Upper lobe of right lung (tissue), 1 donor: ENCODE results near the gene MYH11. TPM values are rescaled to one million over a fixed set of nuclear protein-coding genes. Genes with fewer than 3 reads are reported as not detected.
"Not testable (repeated sequence)": the region's sequence is repeated elsewhere in the genome, so short reads cannot be mapped to it uniquely, and the experiment has no call there.

Experiments used
- ATAC-seq: fragments of 200-7000 bp; cut with Tn5 transposase; one replicate; pipeline ENCODE4 v1.9.1; 2020; ENCODE audit warnings: mild to moderate bottlenecking, moderate library complexity
- DNase-seq: peaks from one replicate; pipeline ENCODE4 v3.0.0-alpha.2; 2020
- H3K27ac ChIP-seq: fragments of 200-600 bp; one replicate; pipeline ENCODE4 v1.8.0; 2022
- H3K27me3 ChIP-seq: fragments of 200-600 bp; one replicate; pipeline ENCODE4 v1.8.0; 2022; ENCODE audit warnings: mild to moderate bottlenecking
- H3K36me3 ChIP-seq: fragments of 200-600 bp; one replicate; pipeline ENCODE4 v1.8.0; 2022
- H3K4me1 ChIP-seq: fragments of 200-600 bp; one replicate; pipeline ENCODE4 v1.8.0; 2022
- H3K4me3 ChIP-seq: fragments of 200-600 bp; one replicate; pipeline ENCODE4 v1.8.0; 2022; ENCODE audit warnings: mild to moderate bottlenecking
- H3K9me3 ChIP-seq: fragments of 200-600 bp; one replicate; pipeline ENCODE4 v1.8.0; 2022
- intact Hi-C: fragments of 100-400 bp; cut with DNase I; formaldehyde crosslinking; loops from one replicate; pipeline ENCODE4 v1.11.0; 2022
- total RNA-seq: library from RNA; stranded (reverse); fragmentation: NEBNext Ultra II Directional; extraction: Animal tissue kit (Norgen Biotek cat#: 25700); gene quantifications from one replicate; pipeline ENCODE4 v1.2.1, GENCODE V29; 2021
- TF ChIP-seq, protein P1 (sequence below): fragments of 200-600 bp; IDR thresholded peaks from one replicate; pipeline ENCODE4 v1.8.0; 2022; ENCODE audit warnings: antibody characterized with exemption
- donor health status: DM: no; HTN: yes; CAD: no; lungs with severe emphysema.

MYH11 gene
- total RNA-seq, 1 donor from 2014 or later, result 106 TPM

DNA sequence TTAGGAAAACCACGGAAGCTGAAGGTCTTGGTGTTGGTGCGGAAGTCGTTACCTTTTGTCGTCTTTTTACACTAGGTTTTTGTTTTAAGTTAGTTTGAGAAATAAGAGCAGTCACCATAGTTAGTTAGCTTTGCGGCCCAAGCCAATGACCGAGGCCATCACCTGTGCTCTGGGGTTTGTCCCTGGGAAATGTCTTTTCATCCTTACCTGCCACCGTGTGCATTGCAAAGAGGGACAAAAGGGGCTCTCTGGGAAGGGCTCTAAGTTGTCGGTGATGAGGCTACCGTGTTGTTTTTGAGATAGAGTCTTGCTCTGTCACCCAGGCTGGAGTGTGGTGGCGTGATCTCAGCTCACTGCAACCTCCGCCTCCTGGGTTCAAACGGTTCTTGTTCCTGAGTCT is 157.0 kb downstream of the MYH11 start:
- H3K27me3 ChIP-seq, result no peaks in the 10 kb centered on the region
- H3K36me3 ChIP-seq, result peaks cover 69% of the 10 kb centered on the region
- H3K4me3 ChIP-seq, result no peak overlapping the region
- TF ChIP-seq, protein P1, sequence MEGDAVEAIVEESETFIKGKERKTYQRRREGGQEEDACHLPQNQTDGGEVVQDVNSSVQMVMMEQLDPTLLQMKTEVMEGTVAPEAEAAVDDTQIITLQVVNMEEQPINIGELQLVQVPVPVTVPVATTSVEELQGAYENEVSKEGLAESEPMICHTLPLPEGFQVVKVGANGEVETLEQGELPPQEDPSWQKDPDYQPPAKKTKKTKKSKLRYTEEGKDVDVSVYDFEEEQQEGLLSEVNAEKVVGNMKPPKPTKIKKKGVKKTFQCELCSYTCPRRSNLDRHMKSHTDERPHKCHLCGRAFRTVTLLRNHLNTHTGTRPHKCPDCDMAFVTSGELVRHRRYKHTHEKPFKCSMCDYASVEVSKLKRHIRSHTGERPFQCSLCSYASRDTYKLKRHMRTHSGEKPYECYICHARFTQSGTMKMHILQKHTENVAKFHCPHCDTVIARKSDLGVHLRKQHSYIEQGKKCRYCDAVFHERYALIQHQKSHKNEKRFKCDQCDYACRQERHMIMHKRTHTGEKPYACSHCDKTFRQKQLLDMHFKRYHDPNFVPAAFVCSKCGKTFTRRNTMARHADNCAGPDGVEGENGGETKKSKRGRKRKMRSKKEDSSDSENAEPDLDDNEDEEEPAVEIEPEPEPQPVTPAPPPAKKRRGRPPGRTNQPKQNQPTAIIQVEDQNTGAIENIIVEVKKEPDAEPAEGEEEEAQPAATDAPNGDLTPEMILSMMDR, result no peak
- no peaks in the 10 kb centered on the region for H3K4me1 ChIP-seq
- DNase-seq, result no peak
- H3K9me3 ChIP-seq, result no peaks in the 10 kb centered on the region
- no peak for ATAC-seq
- H3K27ac ChIP-seq, result no peak overlapping the region
- intact Hi-C loops, result no loop called here

DNA sequence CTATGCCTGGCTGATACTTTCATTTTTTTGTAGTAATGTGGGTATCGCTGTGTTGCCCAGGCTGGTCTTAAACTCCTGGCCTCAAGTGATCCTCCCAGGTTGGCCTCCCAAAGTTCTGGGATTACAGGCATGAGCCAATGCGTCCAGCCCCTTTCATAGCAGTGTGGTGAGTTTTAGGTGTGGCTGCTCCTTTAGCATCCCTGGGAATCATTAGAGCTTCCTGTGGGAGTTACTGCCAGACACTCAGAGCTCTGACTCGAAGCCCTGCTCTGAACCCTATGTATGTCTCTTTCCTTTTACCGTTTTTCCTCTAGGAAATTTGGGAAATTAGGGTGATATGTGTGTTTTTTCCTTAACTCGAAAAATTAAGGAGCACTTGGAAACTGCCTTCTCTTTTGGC is 162.3 kb downstream of the MYH11 start:
- ATAC-seq (no peak), DNase-seq (no peak)
- Histone ChIP-seq H3K27me3 (no peaks in the 10 kb centered on the region), H3K36me3 (peaks cover 89% of the 10 kb centered on the region), H3K9me3 (no peaks in the 10 kb centered on the region), H3K27ac (no peak overlapping the region), H3K4me3 (no peak overlapping the region), H3K4me1 (no peaks in the 10 kb centered on the region)
- TF ChIP-seq, protein P1, result no peak
- intact Hi-C loops, result no loop called here

- H3K27me3 ChIP-seq, ATAC-seq, H3K27ac ChIP-seq, H3K9me3 ChIP-seq, DNase-seq, H3K4me3 ChIP-seq, intact Hi-C loops, H3K4me1 ChIP-seq: not testable (repeated sequence)
- peaks cover 86% of the 10 kb centered on the region for H3K36me3 ChIP-seq
Measured at GRCh38 chr16:15692508-15692907, 164.3 kb downstream of the MYH11 start.

DNA sequence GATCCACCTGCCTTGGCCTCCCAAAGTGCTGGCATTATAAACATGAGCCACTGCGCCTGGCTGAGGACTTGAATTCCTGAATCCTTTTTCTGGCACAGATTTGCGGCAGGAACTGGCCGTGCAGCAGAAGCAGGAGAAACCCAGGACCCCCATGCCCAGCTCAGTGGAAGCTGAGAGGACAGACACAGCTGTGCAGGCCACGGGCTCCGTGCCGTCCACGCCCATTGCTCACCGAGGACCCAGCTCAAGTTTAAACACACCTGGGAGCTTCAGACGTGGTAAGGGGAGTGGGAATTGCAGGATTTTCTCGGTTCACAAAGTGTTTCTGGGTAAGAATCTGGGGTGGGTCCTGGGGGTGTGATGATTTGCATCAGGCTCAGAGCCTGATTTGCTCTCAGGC is 165.8 kb downstream of the MYH11 start:
- no peaks in the 10 kb centered on the region for H3K9me3 ChIP-seq
- no peaks in the 10 kb centered on the region for H3K4me1 ChIP-seq
- intact Hi-C loops, result no loop called here
- TF ChIP-seq, protein P1, result no peak
- no peak overlapping the region for H3K4me3 ChIP-seq
- no peaks in the 10 kb centered on the region for H3K27me3 ChIP-seq
- ATAC-seq (no peak), DNase-seq (no peak)
- no peak overlapping the region for H3K27ac ChIP-seq
- H3K36me3 ChIP-seq, result peaks cover 84% of the 10 kb centered on the region

DNA sequence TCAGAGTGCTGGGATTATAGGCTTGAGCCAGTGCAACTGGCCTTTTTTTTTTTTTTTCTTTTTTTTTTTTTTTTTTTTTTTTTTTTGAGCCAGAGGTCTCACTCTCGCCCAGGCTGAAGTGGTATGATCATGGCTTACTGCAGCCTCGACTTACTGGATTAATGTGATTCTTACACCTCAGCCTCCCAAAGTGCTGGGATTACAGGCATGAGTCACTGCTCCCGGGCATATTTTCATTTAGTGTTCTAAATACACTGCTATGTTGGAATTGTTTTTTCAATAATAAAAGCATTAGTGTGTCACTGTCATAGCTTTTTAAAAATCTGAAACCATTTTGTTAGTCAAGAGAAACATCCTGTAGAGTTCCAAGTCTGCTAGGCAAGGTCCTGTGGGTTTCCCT is 166.5 kb downstream of the MYH11 start:
- ATAC-seq, result no peak
- Histone ChIP-seq H3K27ac (no peak overlapping the region), H3K4me3 (no peak overlapping the region), H3K27me3 (no peaks in the 10 kb centered on the region), H3K36me3 (peaks cover 84% of the 10 kb centered on the region), H3K9me3 (no peaks in the 10 kb centered on the region), H3K4me1 (no peaks in the 10 kb centered on the region)
- intact Hi-C loops, result no loop called here
- TF ChIP-seq, protein P1, result no peak
- no peak for DNase-seq

DNA sequence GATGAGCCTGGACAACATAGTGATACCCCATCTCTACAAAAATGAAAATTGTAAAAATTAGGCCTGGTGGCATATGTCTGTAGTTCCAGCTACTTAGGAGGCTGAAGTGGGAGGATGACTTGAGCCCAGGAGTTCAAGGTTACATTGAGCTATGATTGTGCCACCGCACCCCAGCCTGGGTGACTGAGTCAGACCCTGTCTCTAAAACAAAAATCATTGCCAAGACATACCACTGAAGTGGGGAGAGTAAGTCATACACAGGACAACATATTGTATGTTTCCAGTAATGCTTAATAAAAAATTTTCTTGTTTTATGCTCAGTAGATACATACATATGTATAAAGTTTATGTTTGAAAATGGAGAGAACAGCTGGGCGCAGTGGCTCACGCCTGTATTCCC is 167.5 kb downstream of the MYH11 start:
- Histone ChIP-seq H3K9me3 (no peaks in the 10 kb centered on the region), H3K27ac (no peak overlapping the region), H3K27me3 (no peaks in the 10 kb centered on the region), H3K4me3 (no peak overlapping the region), H3K36me3 (peaks cover 78% of the 10 kb centered on the region), H3K4me1 (no peaks in the 10 kb centered on the region)
- no peak for ATAC-seq
- intact Hi-C loops, result no loop called here
- TF ChIP-seq, protein P1, result no peak
- DNase-seq, result no peak
